HG03095 (cell line): ENCODE data around the gene EIF3C.
"Not testable (repeated sequence)": the region's sequence is repeated elsewhere in the genome, so short reads cannot be mapped to it uniquely, and the experiment has no call there.

Experiments
- ATAC-seq: cut with Tn5 transposase; IDR thresholded peaks from one replicate; pipeline ENCODE4 v1.9.1; 2021; ENCODE audit warnings: moderate library complexity; ENCODE audit not compliant: unreplicated experiment

Gene EIF3C

DNA sequence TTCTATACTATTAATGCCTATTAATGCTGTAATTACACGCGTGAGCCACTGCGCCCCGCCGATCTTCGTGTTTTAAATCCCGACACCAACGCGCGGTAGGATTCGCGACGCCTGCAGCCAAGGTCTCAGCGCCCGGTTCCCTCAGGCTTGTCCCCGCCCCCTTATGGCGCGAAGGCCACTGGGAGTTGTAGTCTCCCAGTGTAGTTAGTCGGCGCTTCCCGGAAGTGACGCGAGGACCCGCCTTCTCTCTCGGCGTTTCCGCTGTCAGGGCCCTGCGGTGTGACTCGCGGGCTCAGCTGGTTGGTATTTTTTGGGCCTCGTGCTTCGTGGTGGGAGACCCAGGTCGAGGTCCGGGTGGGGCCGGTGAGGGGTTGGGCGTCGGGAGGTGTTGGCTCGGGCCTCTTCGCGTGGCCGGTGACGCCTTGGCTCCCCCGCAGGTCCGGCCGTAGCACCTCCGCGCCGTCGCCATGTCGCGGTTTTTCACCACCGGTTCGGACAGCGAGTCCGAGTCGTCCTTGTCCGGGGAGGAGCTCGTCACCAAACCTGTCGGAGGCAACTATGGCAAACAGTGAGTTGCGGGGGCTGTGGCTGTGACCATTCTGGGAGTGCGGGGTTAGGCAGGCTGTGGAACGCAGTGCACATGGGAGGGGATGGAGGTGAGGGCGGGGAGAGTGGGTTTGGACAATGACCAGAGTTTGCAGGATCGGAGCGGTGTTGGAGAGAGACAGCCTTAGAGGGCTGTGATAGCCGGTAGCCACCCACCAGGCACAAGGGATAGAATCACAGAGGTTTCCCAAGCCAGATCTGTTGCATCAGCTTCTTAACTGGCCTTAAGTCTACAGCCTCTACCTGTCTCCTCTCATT, at the start of gene EIF3C:
EIF3C (plus strand) TSS at position 245 of the 864 bp plus-strand sequence; CDS start at position 468, 223 bp downstream.
- peak; percentile 96 for ATAC-seq

DNA sequence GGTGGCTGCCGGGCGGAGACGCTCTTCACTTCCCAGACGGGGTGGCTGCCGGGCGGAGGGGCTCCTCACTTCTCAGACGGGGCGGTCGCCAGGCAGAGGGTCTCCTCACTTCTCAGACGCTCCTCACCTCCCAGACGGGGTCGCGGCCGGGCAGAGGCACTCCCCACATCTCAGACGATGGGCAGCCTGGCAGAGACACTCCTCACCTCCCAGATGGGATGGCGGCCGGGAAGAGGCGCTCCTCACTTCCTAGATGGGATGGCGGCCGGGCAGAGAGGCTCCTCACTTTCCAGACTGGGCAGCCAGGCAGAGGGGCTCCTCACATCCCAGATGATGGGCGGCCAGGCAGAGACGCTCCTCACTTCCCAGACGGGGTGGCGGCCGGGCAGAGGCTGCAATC, 45.0 kb upstream of the EIF3C start:
- not testable (repeated sequence) for ATAC-seq

GRCh38 chr16:28667480-28667879, 43.8 kb upstream of the EIF3C start:
- ATAC-seq, result not testable (repeated sequence)

DNA sequence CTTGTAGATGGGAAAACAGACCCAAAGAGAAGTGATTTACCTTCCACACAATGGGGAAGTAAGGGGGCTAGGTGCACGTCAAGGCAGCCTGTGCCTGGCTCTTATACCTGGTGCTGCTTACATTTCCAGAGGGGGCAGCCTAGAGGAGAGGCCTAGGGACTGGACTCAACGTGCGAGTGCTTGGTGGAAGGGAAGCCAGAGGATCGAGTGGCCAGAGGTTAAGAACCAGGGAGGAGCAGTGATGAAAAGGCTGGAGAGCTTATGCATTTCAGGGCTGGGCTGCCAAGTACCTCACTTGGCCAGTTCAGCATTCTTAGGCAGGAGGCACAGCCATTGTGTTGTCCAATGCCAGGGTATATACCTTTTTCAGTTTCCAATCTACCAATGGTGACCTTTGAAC, 43.1 kb upstream of the EIF3C start:
- ATAC-seq, result not testable (repeated sequence)

DNA sequence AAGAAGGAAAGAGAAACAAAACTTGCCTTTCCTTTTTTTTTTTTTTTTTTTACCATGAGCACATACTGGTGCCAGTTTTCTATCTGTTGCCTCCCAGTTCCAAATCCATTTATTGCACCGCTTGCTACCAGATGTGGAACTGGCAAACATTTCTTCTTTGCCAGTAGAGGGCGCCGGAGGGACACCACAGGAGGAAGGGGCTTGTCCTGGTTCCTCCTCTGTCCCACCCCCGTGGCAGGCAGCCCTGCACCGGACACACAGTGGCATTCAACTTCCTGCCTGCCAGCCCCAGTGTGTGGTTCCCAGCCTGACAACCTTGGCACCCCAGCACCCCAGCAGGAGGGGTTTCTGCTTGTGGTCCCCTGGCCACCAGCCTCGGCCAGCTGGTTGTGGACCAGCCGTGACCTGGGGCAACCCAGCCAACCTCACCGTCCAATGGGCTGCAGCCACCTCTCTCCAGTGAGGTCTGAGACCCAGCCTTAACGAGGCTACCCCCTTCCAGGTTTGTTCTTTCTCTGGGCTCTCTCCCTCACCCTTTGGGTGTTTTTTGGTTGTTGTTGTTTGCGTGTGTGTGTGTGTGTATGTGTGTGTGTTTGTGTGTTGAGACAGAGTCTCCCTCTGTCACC, 22.8 kb upstream of the EIF3C start:
- ATAC-seq, result not testable (repeated sequence)

DNA sequence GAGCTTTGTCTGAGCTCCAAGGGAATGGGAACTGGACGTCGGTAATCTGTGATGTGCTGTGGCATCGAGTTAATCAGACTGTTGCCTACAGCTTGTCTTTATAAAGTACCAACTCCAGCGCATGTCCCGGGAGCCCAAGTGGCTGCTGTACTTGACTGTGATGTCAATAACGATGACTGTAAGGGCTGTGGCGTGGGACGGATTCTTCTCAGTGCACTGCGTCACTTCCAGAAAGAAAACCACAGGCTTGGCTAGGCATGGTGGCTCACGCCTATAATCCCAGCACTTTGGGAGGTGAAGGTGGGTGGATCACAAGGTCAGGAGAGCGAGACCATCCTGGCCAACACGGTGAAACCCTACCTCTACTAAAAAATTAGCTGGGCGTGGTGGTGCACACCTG, 21.8 kb upstream of the EIF3C start:
- ATAC-seq, result not testable (repeated sequence)

GRCh38 chr16:28691722-28692121, 19.5 kb upstream of the EIF3C start:
- not testable (repeated sequence) for ATAC-seq

DNA sequence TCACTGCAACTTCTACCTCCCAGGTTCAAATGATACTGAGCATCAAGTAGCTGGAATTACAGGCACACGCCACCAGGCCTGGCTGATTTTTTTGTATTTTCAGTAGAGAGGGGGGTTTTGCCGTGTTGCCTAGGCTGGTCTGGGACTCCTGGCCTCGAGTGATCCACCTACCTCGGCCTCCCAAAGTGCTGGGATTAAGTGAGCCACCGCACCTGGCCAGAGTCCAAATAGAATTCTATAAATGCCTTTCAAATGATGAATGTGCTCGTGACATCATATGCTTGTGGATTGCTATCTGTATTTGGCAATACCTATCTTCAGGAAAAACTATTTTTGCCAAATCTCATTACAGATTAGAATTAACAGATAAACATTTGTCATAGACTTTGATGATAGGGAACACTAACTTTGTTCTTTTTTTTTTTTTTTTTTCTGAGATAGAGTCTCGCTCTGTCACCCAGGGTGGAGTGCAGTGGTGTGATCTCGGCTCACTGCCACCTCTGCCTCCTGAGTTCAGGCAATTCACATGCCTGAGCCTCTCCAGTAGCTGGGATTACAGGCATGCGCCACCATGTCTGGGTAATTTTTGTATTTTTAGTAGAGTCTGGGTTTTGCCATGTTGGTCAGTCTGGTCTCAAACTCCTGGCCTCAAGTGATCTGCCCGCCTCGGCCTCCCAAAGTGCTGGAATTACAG, 17.9 kb upstream of the EIF3C start:
- not testable (repeated sequence) for ATAC-seq

- ATAC-seq, result not testable (repeated sequence)
Measured at GRCh38 chr16:28699792-28700191, 11.5 kb upstream of the EIF3C start.

- ATAC-seq, result not testable (repeated sequence)
Measured at GRCh38 chr16:28700349-28700748, 10.9 kb upstream of the EIF3C start.

DNA sequence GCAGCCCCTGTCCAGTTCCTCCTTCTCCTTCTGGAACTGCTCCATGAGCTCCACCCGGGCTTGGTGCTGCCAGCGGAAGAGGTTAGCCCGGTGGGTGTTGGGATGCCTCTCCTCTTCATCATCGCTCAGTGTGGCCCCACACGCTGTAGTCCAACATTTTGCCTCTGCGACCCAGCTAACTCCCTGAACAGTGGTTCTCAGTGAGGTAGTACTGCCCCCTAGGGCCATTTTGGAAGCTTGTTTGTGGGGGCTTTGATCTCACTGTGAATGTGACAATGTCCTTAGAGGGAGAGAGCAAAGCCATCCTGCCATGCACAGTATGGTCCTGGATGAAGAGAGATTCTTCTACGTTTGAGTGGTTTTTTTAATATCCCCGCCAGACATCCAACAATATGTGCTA, 9.9 kb upstream of the EIF3C start:
- not testable (repeated sequence) for ATAC-seq

DNA sequence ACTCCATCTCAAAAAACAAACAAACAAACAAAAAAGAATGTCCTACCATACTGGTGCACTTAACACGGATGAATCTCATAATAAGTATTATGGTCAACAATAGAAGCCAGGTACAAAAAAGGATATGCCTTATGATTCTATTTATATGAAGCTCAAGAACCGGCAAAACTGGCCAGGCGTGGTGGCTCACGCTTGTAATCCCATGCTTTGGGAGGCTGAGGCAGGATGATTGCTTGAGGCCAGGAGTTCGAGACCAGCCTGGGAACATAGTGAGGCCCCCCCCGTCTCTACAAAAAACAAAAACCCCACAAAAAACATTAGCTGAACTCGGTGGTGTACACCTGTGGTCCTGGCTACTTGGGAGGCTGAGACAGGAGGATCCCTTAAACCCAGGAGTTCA, 7.0 kb upstream of the EIF3C start:
- not testable (repeated sequence) for ATAC-seq

DNA sequence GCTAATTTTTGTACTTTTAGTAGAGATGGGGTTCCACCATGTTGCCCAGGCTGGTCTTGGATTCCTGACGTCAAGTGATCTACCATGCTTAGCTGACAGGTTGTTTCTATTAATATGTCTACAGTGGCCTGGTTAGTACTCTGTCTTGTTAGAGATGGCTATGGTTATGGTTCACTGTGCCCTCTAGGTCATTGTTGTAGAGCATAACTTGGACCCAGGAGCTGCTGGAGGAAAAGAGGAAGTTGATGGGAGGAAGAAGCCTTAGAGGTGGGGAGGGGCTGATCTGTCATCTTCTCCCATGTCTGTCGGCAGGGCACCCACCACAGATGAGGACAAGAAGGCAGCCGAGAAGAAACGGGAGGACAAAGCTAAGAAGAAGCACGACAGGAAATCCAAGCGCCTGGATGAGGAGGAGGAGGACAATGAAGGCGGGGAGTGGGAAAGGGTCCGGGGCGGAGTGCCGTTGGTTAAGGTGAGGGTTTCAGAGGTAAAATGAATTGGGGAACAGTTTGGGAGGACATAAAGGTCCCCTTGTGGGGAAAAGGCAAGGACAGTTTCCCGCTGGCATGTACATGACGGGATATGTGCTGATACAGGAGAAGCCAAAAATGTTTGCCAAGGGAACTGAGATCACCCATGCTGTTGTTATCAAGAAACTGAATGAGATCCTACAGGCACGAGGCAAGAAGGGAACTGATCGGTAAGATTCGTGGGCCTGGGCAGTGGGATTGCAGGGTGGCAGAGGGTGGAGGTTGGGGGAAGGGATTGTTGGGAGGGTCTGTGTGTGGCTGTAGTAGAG, 11.8 kb downstream of the EIF3C start:
- not testable (repeated sequence) for ATAC-seq

DNA sequence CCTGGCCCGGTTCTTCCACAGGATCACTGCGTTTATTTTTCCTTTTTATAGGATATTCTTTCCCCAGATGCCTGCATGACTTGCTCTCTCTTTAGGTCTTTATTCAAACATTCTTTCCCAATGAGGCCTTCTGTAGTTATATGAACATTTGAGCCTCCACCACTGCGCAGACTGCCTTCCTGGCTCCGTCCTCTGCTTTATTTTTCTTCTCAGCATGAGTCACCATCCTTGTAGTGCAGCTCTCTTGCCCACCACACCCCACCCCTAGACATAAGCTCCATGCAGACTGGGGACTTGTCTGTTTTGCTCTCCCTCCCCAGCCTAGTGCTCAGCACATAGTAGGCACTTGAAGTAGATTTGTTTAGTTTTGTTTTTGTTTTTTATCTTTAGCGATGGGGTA, 20.0 kb downstream of the EIF3C start:
- ATAC-seq, result not testable (repeated sequence)

- ATAC-seq, result not testable (repeated sequence)
Measured at GRCh38 chr16:28732455-28733124, 21.3 kb downstream of the EIF3C start.

DNA sequence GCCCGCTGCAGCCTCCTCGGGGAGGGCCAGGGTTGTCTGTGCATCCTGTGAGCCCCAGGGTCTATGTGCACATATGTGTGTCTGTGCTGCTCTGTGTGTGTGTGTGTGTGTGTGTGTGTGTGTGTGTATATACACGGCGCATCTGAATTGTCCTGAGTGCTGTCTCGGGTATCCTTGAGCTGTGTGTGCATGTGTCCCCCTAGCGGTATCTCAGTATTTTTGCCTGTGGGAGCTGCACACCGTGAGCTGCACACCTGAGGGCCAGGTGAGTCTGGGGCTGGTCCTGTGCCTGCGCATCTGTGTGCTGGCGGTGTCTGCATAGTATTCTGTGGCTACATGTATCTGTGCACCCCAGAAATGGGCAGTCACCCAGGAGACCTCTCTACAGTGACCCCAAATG, 28.5 kb downstream of the EIF3C start:
- ATAC-seq, result not testable (repeated sequence)

DNA sequence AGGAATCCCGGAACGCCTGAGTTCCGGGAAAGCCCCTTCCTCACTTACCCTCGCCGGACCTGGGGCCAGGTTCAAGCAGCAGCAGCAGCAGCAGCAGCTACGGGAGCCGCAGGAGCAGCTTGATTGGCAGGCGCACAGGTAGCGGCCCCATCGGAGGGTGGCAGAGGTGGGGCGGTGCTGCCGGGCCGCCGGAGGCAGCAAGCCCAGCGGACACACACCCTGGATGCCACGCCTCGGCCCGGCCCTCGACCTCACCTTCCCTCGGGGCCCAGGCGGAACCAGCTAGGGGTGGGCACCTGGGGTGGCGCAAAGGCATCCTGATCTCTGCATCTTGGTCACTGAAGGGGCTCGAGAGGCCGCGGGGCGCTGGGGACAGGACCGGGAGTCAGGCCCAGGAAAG, 29.4 kb downstream of the EIF3C start:
- ATAC-seq, result not testable (repeated sequence)

- ATAC-seq, result not testable (repeated sequence)
Measured at GRCh38 chr16:28741295-28741694, 30.0 kb downstream of the EIF3C start.

DNA sequence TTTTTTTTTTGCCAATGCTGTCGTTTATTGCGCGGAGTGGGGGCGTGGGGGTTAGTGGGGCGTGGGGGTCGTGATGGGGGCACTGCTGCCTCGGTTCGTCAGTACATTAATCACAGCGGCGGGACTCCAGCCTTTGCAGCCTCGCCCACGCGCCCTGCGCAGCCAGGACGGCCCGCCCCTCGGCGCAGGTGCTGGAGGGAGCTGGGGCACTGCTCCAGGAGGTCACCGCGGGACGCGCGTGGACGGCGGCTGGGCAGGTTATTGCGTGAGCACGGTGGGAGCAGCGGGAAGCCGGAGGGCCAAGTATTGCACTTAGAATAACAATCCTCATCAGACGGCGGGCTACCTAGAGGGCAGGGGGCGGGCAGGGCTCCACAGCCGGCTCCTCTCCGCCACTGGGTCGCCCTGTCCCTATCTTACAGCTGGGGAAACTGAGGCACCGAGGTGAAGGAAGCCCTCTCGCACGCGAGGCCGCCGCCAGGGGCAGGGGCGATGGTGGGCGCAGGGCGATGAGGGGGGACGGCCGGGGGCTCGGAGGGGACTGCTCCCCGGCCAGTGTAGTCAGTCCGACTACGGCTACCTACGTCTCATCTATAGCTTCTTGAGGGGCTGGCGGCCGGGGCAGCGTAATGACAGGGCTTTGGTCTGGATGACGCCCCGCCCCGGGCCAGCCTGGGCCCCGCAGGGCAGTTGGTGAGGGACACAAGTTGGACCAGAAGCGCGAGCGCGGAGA, 35.5 kb downstream of the EIF3C start:
- not testable (repeated sequence) for ATAC-seq
